NCI-H526 (cell line): Measurements from ENCODE around the gene OTULIN.

Source experiments
- DNase-seq, 2 experiments: peaks; one replicate each; lab custom pipeline; 2025; lab: John Stamatoyannopoulos, UW

The OTULIN gene

GRCh38 chr5:14668181-14668591 lies 3.7 kb downstream of the OTULIN start:
- DNase-seq: no peak

DNA sequence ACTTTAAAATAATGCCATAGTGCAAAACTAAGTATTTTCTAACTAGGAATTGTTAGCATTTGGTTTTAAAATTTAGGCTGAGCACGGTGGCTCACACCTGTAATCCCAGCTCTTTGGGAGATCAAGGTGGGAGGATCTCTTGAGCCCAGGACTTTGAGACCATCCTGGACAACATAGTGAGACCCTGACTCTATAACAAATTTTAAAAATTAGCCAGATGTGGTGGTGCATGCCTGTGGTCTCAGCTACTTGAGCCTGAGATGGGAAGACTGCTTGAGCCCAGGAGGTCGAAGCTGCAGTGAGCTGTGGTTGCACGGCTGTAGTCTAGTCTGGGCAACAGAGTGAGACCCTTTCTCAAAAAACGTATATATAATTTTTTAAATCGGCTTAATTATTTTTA lies 4.9 kb downstream of the OTULIN start:
- no peak for DNase-seq

GRCh38 chr5:14669975-14670374 lies 5.5 kb downstream of the OTULIN start:
- no peak for DNase-seq

GRCh38 chr5:14671414-14671813 lies 6.9 kb downstream of the OTULIN start:
- no peak for DNase-seq

- no peak for DNase-seq
Observed at GRCh38 chr5:14672082-14672481, 7.6 kb downstream of the OTULIN start.

GRCh38 chr5:14672484-14673394 lies 8.2 kb downstream of the OTULIN start:
- no peak for DNase-seq

GRCh38 chr5:14673443-14673842 lies 8.9 kb downstream of the OTULIN start:
- no peak for DNase-seq

- DNase-seq: no peak
Observed at GRCh38 chr5:14674983-14675854, 10.7 kb downstream of the OTULIN start.

DNA sequence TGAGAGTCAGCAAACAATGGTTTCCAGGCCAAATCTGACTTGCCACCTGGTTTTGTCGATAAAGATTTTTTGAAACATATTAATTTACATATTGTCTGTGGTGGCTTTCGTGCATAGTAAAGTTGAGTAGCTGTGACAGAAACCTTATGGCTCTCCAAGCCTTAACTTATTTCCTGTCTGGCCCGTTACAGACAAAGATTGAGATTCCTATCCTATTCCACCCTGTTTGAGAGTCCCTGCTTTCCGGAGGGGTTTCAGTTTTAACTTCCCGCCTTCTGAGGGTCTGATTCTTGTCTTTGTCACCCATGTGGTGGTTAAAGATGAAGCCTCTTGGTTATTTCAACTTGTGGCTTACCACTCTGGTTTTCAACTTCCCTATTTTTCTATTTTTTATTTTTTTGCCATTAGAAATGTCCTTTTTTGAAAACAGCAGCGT lies 11.4 kb downstream of the OTULIN start:
- no peak for DNase-seq

GRCh38 chr5:14676320-14676719 lies 11.8 kb downstream of the OTULIN start:
- DNase-seq: no peak

GRCh38 chr5:14678773-14679334 lies 14.3 kb downstream of the OTULIN start:
- no peak for DNase-seq

DNA sequence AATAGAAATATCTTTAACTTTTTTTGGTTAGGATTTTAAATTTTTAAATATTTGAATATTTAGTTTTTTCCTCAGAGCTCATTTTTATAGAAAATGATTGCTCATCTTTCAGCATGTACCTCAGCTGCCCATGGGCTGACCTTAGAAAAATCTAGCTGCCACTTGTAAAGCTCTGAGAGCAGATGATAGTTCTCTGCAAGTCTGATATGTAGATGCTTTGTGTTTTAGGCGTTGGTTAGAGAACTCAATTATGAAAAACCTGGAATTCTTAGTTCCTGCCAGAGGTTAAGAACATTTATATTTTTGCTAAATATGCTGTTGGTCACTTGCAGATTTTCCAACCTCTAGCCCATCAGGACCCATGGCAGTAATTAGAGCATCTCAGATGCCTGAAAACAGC lies 15.1 kb downstream of the OTULIN start:
- DNase-seq: no peak

GRCh38 chr5:14681236-14681752 lies 16.8 kb downstream of the OTULIN start:
- no peak for DNase-seq

DNA sequence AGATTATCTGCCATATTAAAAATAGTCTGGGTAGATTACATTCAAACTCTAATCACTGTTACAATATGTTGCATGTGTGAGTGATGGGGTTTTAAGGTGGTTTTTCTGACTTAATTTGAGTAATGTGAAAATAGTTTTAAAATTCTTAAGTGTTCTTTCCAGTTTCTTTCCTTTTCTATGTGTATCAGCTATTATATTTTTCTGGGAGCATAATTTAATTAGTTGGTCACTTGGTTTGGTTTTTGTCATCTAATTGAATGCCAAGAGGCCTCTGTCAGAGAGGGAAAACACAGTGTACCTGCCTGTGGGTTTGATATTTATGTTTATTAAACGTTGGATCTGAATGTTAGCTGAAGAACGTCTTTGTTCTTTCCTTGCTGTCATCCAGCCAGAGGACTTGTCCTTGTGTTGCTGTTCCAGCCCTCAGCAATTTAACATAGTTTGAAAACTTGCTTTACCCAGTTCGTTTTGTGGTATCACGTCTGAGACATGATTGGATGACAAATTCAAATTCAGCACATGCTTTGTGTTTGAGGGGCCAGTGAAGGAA lies 19.5 kb downstream of the OTULIN start:
- DNase-seq: no peak

DNA sequence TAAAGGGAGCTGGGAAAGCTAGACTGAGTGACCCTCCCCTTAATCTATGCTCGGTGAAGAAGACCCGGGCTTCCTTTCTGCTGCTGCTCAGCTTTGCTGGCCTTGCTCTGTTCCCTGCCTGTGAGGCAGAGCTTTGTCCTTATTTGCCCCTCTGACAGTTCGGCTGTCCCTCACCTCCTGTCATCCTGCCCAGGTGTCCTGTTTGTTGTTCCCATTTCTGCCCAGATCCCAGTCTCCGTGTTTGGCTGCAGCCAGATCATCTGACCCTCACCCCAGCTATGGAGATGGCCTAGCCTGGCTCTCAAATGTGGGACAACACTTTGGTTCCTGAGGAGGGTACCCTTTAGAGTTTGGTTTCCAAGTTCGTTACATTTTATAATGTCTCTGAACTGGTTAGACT lies 20.2 kb downstream of the OTULIN start:
- DNase-seq: no peak

DNA sequence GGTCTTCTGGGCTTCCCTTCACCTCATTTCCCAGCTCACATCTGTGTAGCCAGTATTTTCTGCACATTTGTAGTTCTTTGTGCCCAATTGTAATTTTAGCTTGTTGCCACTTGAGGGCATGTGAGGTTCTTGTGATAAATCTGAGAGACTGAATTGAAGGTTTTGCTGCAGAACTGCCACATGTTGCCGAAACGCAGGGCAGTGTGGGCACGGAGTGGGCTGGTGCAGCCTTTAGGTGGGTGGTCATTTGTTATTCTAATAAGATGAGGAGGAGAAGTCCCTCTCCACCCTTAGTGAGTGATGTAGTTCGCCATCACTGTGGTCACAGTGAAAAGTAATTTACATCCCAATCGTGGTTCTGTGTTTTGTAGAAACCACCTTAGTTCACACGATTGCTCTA lies 21.2 kb downstream of the OTULIN start:
- peak; percentile 50 to 74 for DNase-seq

- no peak for DNase-seq
Observed at GRCh38 chr5:14686517-14686916, 22.0 kb downstream of the OTULIN start.

DNA sequence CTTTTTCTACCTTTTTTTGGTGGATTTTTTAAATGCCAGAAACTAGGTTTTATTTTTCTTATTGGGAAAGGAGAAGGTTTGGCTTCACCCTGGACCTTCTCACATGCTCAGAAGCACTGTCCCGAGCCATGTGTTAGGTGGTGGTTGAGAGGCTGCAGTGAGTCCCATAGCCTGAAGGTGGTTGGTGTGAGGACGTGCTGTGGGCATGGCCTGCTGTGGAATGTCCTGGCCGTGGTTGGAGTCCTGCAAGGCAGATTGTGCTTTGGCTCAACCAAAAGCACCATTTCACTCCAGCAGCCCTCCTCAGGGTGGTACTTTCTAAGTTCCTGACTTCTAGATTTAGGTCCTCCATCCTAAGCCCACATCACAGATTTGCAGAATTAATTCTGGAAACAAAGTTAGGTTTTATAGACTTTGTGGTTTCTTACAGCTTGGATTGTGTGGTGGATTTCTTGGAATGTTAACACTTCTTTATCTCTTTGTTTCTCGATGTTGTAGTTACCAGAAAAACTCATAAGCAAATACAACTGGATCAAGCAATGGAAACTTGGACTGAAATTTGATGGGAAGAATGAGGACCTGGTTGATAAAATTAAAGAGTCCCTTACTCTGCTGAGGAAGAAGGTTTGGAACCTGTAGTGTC lies 22.6 kb downstream of the OTULIN start:
- no peak for DNase-seq

- no peak for DNase-seq
Observed at GRCh38 chr5:14693070-14693469, 28.6 kb downstream of the OTULIN start.

DNA sequence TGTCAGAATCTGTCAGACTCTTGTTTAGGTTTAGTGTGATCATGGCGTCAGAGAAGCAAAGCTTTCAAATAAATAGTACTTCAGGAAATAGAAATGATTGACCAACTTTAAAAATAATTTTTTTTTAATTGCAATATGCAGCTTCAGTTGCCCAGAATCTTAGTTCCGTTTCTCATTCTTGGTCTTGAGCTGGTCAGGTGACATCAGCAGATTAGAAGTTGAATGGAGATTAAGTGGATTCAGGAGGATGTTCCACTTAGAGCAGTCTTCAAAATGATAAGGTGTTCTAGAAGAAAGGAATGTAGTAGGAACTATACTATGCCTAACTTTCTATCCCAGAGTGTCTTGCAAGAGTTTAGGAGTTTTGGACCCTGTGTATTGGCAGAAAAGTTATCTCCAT lies 30.6 kb downstream of the OTULIN start:
- no peak for DNase-seq

- DNase-seq: no peak
Observed at GRCh38 chr5:14696057-14696456, 31.5 kb downstream of the OTULIN start.

GRCh38 chr5:14696851-14697250 lies 32.3 kb downstream of the OTULIN start:
- DNase-seq: no peak
